ENCODE data around the gene MLST8. TPM values are rescaled to one million over a fixed set of nuclear protein-coding genes. Genes with fewer than 3 reads are reported as not detected.

The MLST8 gene
- total RNA-seq, 4 donors from 2014 or later: 33.1 to 48.8 (median 42.8) TPM

DNA sequence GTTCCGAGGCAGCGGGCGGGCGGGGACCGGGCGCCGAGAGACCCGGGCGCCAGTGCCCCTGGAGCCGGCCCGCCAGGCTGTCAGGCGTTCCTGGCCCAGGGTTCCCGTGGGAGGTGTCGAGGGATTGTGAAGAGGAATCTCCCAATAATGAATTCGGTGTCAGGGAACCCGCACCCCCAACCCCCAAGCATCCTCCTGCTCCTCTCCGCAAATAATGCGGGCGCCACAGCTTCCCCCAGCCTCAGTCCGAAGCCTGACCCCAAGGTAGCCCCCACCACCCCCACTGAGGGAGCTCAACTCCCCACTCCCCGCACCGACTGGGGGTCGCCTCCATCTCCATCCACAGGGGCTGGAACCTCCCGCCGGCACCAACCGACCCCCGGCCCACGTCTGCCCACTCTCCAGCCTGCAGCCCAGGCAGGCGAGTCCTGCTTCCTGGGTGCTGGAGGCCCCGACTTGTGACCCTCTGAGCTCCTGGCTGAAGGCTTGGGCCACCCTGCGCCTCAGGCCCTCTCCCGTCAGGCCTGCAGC, 8.2 kb upstream of the MLST8 start:
- DNase-seq: no peak
- no peak for TF ChIP-seq POLR2A (IDR thresholded peaks at IDR 0.05)
- TF ChIP-seq, protein P1, sequence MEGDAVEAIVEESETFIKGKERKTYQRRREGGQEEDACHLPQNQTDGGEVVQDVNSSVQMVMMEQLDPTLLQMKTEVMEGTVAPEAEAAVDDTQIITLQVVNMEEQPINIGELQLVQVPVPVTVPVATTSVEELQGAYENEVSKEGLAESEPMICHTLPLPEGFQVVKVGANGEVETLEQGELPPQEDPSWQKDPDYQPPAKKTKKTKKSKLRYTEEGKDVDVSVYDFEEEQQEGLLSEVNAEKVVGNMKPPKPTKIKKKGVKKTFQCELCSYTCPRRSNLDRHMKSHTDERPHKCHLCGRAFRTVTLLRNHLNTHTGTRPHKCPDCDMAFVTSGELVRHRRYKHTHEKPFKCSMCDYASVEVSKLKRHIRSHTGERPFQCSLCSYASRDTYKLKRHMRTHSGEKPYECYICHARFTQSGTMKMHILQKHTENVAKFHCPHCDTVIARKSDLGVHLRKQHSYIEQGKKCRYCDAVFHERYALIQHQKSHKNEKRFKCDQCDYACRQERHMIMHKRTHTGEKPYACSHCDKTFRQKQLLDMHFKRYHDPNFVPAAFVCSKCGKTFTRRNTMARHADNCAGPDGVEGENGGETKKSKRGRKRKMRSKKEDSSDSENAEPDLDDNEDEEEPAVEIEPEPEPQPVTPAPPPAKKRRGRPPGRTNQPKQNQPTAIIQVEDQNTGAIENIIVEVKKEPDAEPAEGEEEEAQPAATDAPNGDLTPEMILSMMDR (IDR thresholded peaks at IDR 0.05): no peak
- peaks cover 10 to 69% (median 16%) of the 10 kb centered on the region in 4 donors for H3K27me3 ChIP-seq
- no peaks in the 10 kb centered on the region for H3K9me3 ChIP-seq
- H3K4me3 ChIP-seq: peak overlapping the region in 2 of 4 donors; percentile 55 to 73
- no peak overlapping the region for H3K27ac ChIP-seq
- H3K36me3 ChIP-seq: no peaks in the 10 kb centered on the region
- WGBS, 2 donors: 0 to 16% methylated on average over 5 to 8 of the region's 32 CpGs
- intact Hi-C loops (cut with DNase I): no loop called here
- H3K4me1 ChIP-seq: peaks cover 15 to 27% (median 20%) of the 10 kb centered on the region in 3 donors

- no peaks in the 10 kb centered on the region for H3K9me3 ChIP-seq
- WGBS, 2 donors: 76% methylated on average over 4 to 5 of the region's 6 CpGs
- no peak overlapping the region for H3K4me3 ChIP-seq
- peaks cover 15 to 27% (median 20%) of the 10 kb centered on the region in 3 donors for H3K4me1 ChIP-seq
- H3K36me3 ChIP-seq: no peaks in the 10 kb centered on the region
- intact Hi-C loops (cut with DNase I): no loop called here
- peaks cover 10 to 63% (median 16%) of the 10 kb centered on the region in 4 donors for H3K27me3 ChIP-seq
- no peak for DNase-seq
- H3K27ac ChIP-seq: no peak overlapping the region
- TF ChIP-seq, protein P1 (IDR thresholded peaks at IDR 0.05): no peak
- TF ChIP-seq POLR2A (IDR thresholded peaks at IDR 0.05): no peak
Measured at GRCh38 chr16:2197765-2198164, 7.5 kb upstream of the MLST8 start.

DNA sequence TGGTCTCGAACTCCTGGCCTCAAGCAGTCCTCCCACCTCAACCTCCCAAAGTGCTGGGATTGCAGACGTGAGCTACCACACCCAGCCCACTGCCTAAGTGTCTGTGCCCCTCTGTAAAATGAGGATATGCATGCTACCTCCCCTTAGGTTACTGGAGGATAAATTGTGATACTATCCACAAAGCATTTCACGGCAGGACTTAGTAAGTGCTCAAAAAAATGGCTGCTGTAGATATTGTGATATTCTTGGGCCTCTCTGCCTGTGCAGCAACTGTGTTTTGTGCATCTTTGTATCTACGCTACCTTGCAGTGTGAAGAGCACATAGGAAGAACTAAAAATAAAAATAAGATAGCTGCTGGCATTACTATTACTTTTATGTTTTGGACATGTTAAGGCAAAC, 7.0 kb upstream of the MLST8 start:
- 63 to 68% methylated on average over 4 of the region's 4 CpGs for WGBS, 2 donors
- H3K27ac ChIP-seq: no peak overlapping the region
- intact Hi-C loops (cut with DNase I): no loop called here
- peaks cover 10 to 62% (median 16%) of the 10 kb centered on the region in 4 donors for H3K27me3 ChIP-seq
- no peak for DNase-seq
- H3K36me3 ChIP-seq: no peaks in the 10 kb centered on the region
- peaks cover 15 to 27% (median 20%) of the 10 kb centered on the region in 3 donors for H3K4me1 ChIP-seq
- no peaks in the 10 kb centered on the region for H3K9me3 ChIP-seq
- H3K4me3 ChIP-seq: no peak overlapping the region
- no peak for TF ChIP-seq POLR2A (IDR thresholded peaks at IDR 0.05)
- TF ChIP-seq, protein P1 (IDR thresholded peaks at IDR 0.05): no peak

GRCh38 chr16:2199095-2199494, 6.2 kb upstream of the MLST8 start:
- intact Hi-C loops (cut with DNase I): no loop called here
- peaks cover 10 to 54% (median 16%) of the 10 kb centered on the region in 4 donors for H3K27me3 ChIP-seq
- no peak for DNase-seq
- H3K36me3 ChIP-seq: no peaks in the 10 kb centered on the region
- H3K4me3 ChIP-seq: no peak overlapping the region
- no peak for TF ChIP-seq POLR2A (IDR thresholded peaks at IDR 0.05)
- TF ChIP-seq, protein P1 (IDR thresholded peaks at IDR 0.05): no peak
- H3K4me1 ChIP-seq: peaks cover 15 to 27% (median 20%) of the 10 kb centered on the region in 3 donors
- no peak overlapping the region for H3K27ac ChIP-seq
- WGBS, 2 donors: 60% methylated on average over 1 of the region's 5 CpGs; no CpG with 5 or more reads in 1 of the 2 donors
- no peaks in the 10 kb centered on the region for H3K9me3 ChIP-seq

- H3K4me3 ChIP-seq: no peak overlapping the region
- H3K27me3 ChIP-seq: peaks cover 10 to 48% (median 13%) of the 10 kb centered on the region in 4 donors
- no peak overlapping the region for H3K27ac ChIP-seq
- no peaks in the 10 kb centered on the region for H3K36me3 ChIP-seq
- 83% methylated on average over 7 of the region's 14 CpGs; no CpG with 5 or more reads in 1 of the 2 donors for WGBS, 2 donors
- intact Hi-C loops (cut with DNase I): no loop called here
- peaks cover 13 to 24% (median 22%) of the 10 kb centered on the region in 3 donors for H3K4me1 ChIP-seq
- no peak for DNase-seq
- H3K9me3 ChIP-seq: no peaks in the 10 kb centered on the region
- no peak for TF ChIP-seq POLR2A (IDR thresholded peaks at IDR 0.05)
- TF ChIP-seq, protein P1 (IDR thresholded peaks at IDR 0.05): no peak
Measured at GRCh38 chr16:2199621-2200139, 5.6 kb upstream of the MLST8 start.
